SK-N-SH (cell line): ENCODE data around the gene STAT1. TPM values are rescaled to one million over a fixed set of nuclear protein-coding genes. Genes with fewer than 3 reads are reported as not detected.

ENCODE experiments used
- CTCF ChIA-PET: fragments of 300-600, 350-600 bp; formaldehyde crosslinking; extraction: SDS; loops from one replicate; lab custom pipeline; 2021; lab: Yijun Ruan, JAX
- POLR2A ChIA-PET: fragments of 350-600 bp; sonication (Branson Sonifier 250); formaldehyde crosslinking; extraction: SDS; loops from one replicate; lab custom pipeline; 2020; ENCODE audit warnings: antibody characterized with exemption, inconsistent platforms; lab: Yijun Ruan, JAX
- DNase-seq: peaks from one replicate; pipeline ENCODE4 v3.0.0; 2012
- H2AFZ ChIP-seq: fragments of 200-600 bp; sonication (generic); 2 replicates; pipeline ENCODE4 v1.8.1; 2016; ENCODE audit warnings: antibody characterized with exemption, mild to moderate bottlenecking, low read depth
- H3F3A ChIP-seq: fragments of 200-600 bp; sonication (generic); replicated peaks from 2 replicates; pipeline ENCODE3; 2016; ENCODE audit warnings: antibody characterized with exemption, mild to moderate bottlenecking; ENCODE audit not compliant: insufficient read depth
- H3K27ac ChIP-seq, 2 experiments: fragments of 200-500 bp in 1 of 2; fragments of 200-600 bp in 1 of 2; sonication (Bioruptor generic) in 1 of 2; sonication (generic), shearing (Covaris generic) in 1 of 2; 2 replicates each; pipeline versions ENCODE4 v1.5.1 to v1.6.1; 2014 to 2016; ENCODE audit warnings: low read depth in 2 of 2, inconsistent platforms in 1 of 2, low read length in 1 of 2, mild to moderate bottlenecking in 1 of 2, mixed read lengths in 1 of 2
- H3K27me3 ChIP-seq: fragments of 200-600 bp; sonication (generic), shearing (Covaris generic); 2 replicates; pipeline ENCODE4 v1.6.1; 2016; ENCODE audit warnings: mixed run types; ENCODE audit not compliant: insufficient read depth
- H3K36me3 ChIP-seq, 2 experiments: fragments of 200-500 bp in 1 of 2; fragments of 200-600 bp in 1 of 2; sonication (Bioruptor generic) in 1 of 2; sonication (generic) in 1 of 2; replicated peaks in 1 of 2; 2 replicates each; pipeline versions ENCODE3 to v1.5.1; 2014 to 2016; ENCODE audit warnings: low read length in 1 of 2, mild to moderate bottlenecking in 1 of 2; ENCODE audit not compliant: insufficient read depth in 2 of 2, control insufficient read depth in 1 of 2
- H3K4me1 ChIP-seq, 2 experiments: fragments of 200-500 bp in 1 of 2; fragments of 200-600 bp in 1 of 2; sonication (Bioruptor generic) in 1 of 2; sonication (generic), shearing (Covaris generic) in 1 of 2; 2 replicates each; pipeline versions ENCODE4 v1.5.1 to v1.6.1; 2014 to 2016; ENCODE audit warnings: low read depth in 1 of 2, low read length in 1 of 2, mixed run types in 1 of 2; ENCODE audit not compliant: insufficient read depth in 2 of 2, control insufficient read depth in 1 of 2
- H3K4me2 ChIP-seq: fragments of 200-600 bp; sonication (generic), shearing (Covaris generic); 2 replicates; pipeline ENCODE4 v1.6.1; 2017; ENCODE audit warnings: mixed run types
- H3K4me3 ChIP-seq, 2 experiments: fragments of 200-500 bp in 1 of 2; fragments of 200-600 bp in 1 of 2; sonication (Bioruptor generic) in 1 of 2; sonication (generic), shearing (Covaris generic) in 1 of 2; 2 replicates each; pipeline versions ENCODE4 v1.5.1 to v1.8.1; 2014 to 2016; ENCODE audit warnings: low read depth in 2 of 2, inconsistent platforms in 1 of 2, low read length in 1 of 2, mild to moderate bottlenecking in 1 of 2, mixed read lengths in 1 of 2, moderate library complexity in 1 of 2
- H3K79me2 ChIP-seq: fragments of 200-600 bp; sonication (generic); 2 replicates; pipeline ENCODE4 v1.8.1; 2017; ENCODE audit warnings: mild to moderate bottlenecking; ENCODE audit not compliant: insufficient read depth
- H3K9ac ChIP-seq: fragments of 200-600 bp; sonication (generic); 2 replicates; pipeline ENCODE4 v1.6.1; 2017; ENCODE audit warnings: mixed run types
- H3K9me2 ChIP-seq: fragments of 200-600 bp; sonication (generic); 2 replicates; pipeline ENCODE4 v1.6.1; 2017; ENCODE audit warnings: mixed run types
- H3K9me3 ChIP-seq: fragments of 200-600 bp; sonication (generic); 2 replicates; pipeline ENCODE4 v1.6.1; 2017; ENCODE audit warnings: mixed run types, mild to moderate bottlenecking, moderate library complexity
- H4K20me1 ChIP-seq: fragments of 200-600 bp; sonication (generic); 2 replicates; pipeline ENCODE4 v1.6.1; 2017; ENCODE audit warnings: mild to moderate bottlenecking, mixed run types; ENCODE audit not compliant: insufficient read depth
- CHD2 ChIP-seq: fragments of 150-350 bp; IDR thresholded peaks from 2 replicates; pipeline ENCODE4 v1.6.1; 2018; ENCODE audit warnings: low read length; ENCODE audit not compliant: partially characterized antibody
- FOSL2 ChIP-seq: IDR thresholded peaks from 2 replicates; pipeline ENCODE4 v1.4.0; 2012; ENCODE audit warnings: low read depth, mild to moderate bottlenecking, moderate library complexity, borderline replicate concordance
- GABPA ChIP-seq: IDR thresholded peaks from 2 replicates; pipeline ENCODE4 v1.4.0; 2012; ENCODE audit warnings: low read depth, mild to moderate bottlenecking
- GATA2 ChIP-seq: sonication (generic); formaldehyde crosslinking; IDR thresholded peaks from 2 replicates; pipeline ENCODE4 v1.5.0; 2020; ENCODE audit warnings: mild to moderate bottlenecking, missing genetic modification reagents
- IRF3 ChIP-seq: fragments of 150-350 bp; IDR thresholded peaks from 2 replicates; pipeline ENCODE4 v1.6.1; 2016; ENCODE audit warnings: mild to moderate bottlenecking, low read depth, low read length
- MXI1 ChIP-seq: IDR thresholded peaks from 2 replicates; pipeline ENCODE4 v1.6.1; 2012; ENCODE audit warnings: mild to moderate bottlenecking, low read depth, low read length, improper control_type of control experiment
- PBX3 ChIP-seq: IDR thresholded peaks from 2 replicates; pipeline ENCODE4; 2012
- RCOR1 ChIP-seq: fragments of 150-350 bp; IDR thresholded peaks from 2 replicates; pipeline ENCODE4 v1.6.1; 2017; ENCODE audit warnings: antibody characterized with exemption, low read length
- REST ChIP-seq: IDR thresholded peaks from 2 replicates; pipeline ENCODE4 v1.6.1; 2012; ENCODE audit warnings: mild to moderate bottlenecking, low read depth, low read length, moderate library complexity
- SIN3A ChIP-seq: IDR thresholded peaks from 2 replicates; pipeline ENCODE4 v1.6.1; 2012; ENCODE audit warnings: low read depth, mild to moderate bottlenecking, low read length, moderate library complexity, borderline replicate concordance
- SMC3 ChIP-seq: IDR thresholded peaks from 2 replicates; pipeline ENCODE4 v1.6.1; 2012; ENCODE audit warnings: low read depth, low read length, improper control_type of control experiment
- TCF12 ChIP-seq: IDR thresholded peaks from 2 replicates; pipeline ENCODE4 v1.4.0; 2012
- USF1 ChIP-seq: IDR thresholded peaks from 2 replicates; pipeline ENCODE4 v1.4.0; 2012; ENCODE audit warnings: low read depth, borderline replicate concordance
- WGBS: methylation state at CpG from one replicate; pipeline ENCODE4 v1.1.6; 2017; ENCODE audit warnings: low lambda C conversion rate; 5-methylcytosine and 5-hydroxymethylcytosine counted together
- polyA plus RNA-seq, 3 experiments: library from polyadenylated mRNA; depleted of rRNA; stranded (reverse); fragments of >200 nt; gene quantifications; 2 replicates each; pipeline ENCODE4 v1.2.3, GENCODE V29; 2012

Gene STAT1
- polyA plus RNA-seq, 1 of the 3 experiments (the other 2 are of a cell fraction), result 22.1 TPM

GRCh38 chr2:191061381-191061980 is 47.5 kb upstream of the STAT1 start:
- H3K4me1 ChIP-seq, result no peaks in the 10 kb centered on the region
- H3K4me3 ChIP-seq, result no peak overlapping the region
- no peak for TF ChIP-seq MXI1
- TF ChIP-seq GATA2 (CRISPR knock-in tag), result no peak
- no peak for TF ChIP-seq FOSL2
- TF ChIP-seq USF1, result no peak
- TF ChIP-seq RCOR1, result no peak
- TF ChIP-seq IRF3, result no peak
- no peak for TF ChIP-seq CHD2
- no peak for TF ChIP-seq REST
- no peak for TF ChIP-seq GABPA
- no peak for TF ChIP-seq TCF12
- no peak for TF ChIP-seq PBX3
- TF ChIP-seq SIN3A, result no peak
- TF ChIP-seq SMC3, result no peak
- H4K20me1 ChIP-seq, result no peaks in the 10 kb centered on the region
- CTCF ChIA-PET, result interaction anchor here (3.2 to 4.7 kb wide), 2 partner anchors 9 to 12 kb away, joined by 7 to 37 read pairs; no protein-coding TSS in a partner anchor
- no peak overlapping the region for H3K27ac ChIP-seq
- no peaks in the 10 kb centered on the region for H3K27me3 ChIP-seq
- WGBS, result 72% methylated on average over 4 of the region's 4 CpGs
- no peaks in the 10 kb centered on the region for H3K9me3 ChIP-seq
- no peak overlapping the region for H2AFZ ChIP-seq
- no peaks in the 10 kb centered on the region for H3K9me2 ChIP-seq
- no peak overlapping the region for H3K4me2 ChIP-seq
- POLR2A ChIA-PET, result no interaction called here
- no peaks in the 10 kb centered on the region for H3K36me3 ChIP-seq
- no peaks in the 10 kb centered on the region for H3K79me2 ChIP-seq
- no peak for DNase-seq
- no peaks in the 10 kb centered on the region for H3F3A ChIP-seq
- H3K9ac ChIP-seq, result no peak overlapping the region
